NCI-H1694 (cell line): ENCODE results near the gene KIF6.

ENCODE experiments used
- DNase-seq: peaks from one replicate; lab custom pipeline; 2025; lab: John Stamatoyannopoulos, UW

The KIF6 gene

GRCh38 chr6:39343396-39343870 lies 381.8 kb downstream of the KIF6 start:
- DNase-seq, result no peak

- no peak for DNase-seq
These were observed 382.4 kb downstream of the KIF6 start for GRCh38 chr6:39342692-39343395.

GRCh38 chr6:39341937-39342336 lies 383.3 kb downstream of the KIF6 start:
- DNase-seq, result no peak

- no peak for DNase-seq
These were observed 383.9 kb downstream of the KIF6 start for GRCh38 chr6:39341352-39341751.

GRCh38 chr6:39339868-39340550 lies 385.2 kb downstream of the KIF6 start:
- DNase-seq, result no peak

- no peak for DNase-seq
These were observed 385.9 kb downstream of the KIF6 start for GRCh38 chr6:39339096-39339867.

- DNase-seq, result no peak
These were observed 386.8 kb downstream of the KIF6 start for GRCh38 chr6:39338397-39338796.

- DNase-seq, result no peak
These were observed 389.2 kb downstream of the KIF6 start for GRCh38 chr6:39335780-39336545.

- DNase-seq, result no peak
These were observed 391.4 kb downstream of the KIF6 start for GRCh38 chr6:39333644-39334438.

GRCh38 chr6:39330476-39330875 lies 394.7 kb downstream of the KIF6 start:
- peak; percentile 34 for DNase-seq

- DNase-seq, result no peak
These were observed 395.2 kb downstream of the KIF6 start for GRCh38 chr6:39330057-39330456.

- no peak for DNase-seq
These were observed 397.1 kb downstream of the KIF6 start for GRCh38 chr6:39328066-39328465.

GRCh38 chr6:39327507-39327906 lies 397.7 kb downstream of the KIF6 start:
- DNase-seq, result no peak

GRCh38 chr6:39322306-39322850 lies 402.8 kb downstream of the KIF6 start, which contains the start of gene KCNK16:
KCNK16 (minus strand) TSS chr6:39322702; CDS start chr6:39322540, 162 bp downstream.
- DNase-seq, result no peak

GRCh38 chr6:39321761-39322160 lies 403.4 kb downstream of the KIF6 start:
- no peak for DNase-seq

- DNase-seq, result no peak
These were observed 404.7 kb downstream of the KIF6 start for GRCh38 chr6:39320363-39320984.

GRCh38 chr6:39319621-39320362 lies 405.4 kb downstream of the KIF6 start:
- no peak for DNase-seq

- DNase-seq, result no peak
These were observed 408.0 kb downstream of the KIF6 start for GRCh38 chr6:39317256-39317655.

- no peak for DNase-seq
These were observed 410.9 kb downstream of the KIF6 start, which contains the start of gene KCNK17 for GRCh38 chr6:39314273-39314795. KCNK17 (minus strand) TSS chr6:39314419; CDS start chr6:39314320, 99 bp downstream.
